ENCODE measurements around the gene ACSM4.

ACSM4 gene

GRCh38 chr12:7302266-7302986, 1.4 kb upstream of the ACSM4 start:
- no peak overlapping the region for H3K4me3 ChIP-seq (ENCODE audit: insufficient read length, low read depth)
- TF ChIP-seq ZNF274 (IDR thresholded peaks at IDR 0.05; ENCODE audit: low read depth, low read length) (no peak), YY1 (IDR thresholded peaks at IDR 0.05; ENCODE audit: insufficient read depth, insufficient read length) (no peak), SUZ12 (IDR thresholded peaks at IDR 0.05; ENCODE audit: extremely low read depth, insufficient read depth, insufficient read length) (no peak)
- H3K9ac ChIP-seq (ENCODE audit: insufficient read length, low read depth): no peak overlapping the region
- no peaks in the 10 kb centered on the region for H3K36me3 ChIP-seq (ENCODE audit: insufficient read depth, insufficient read length, low read length)
- H3K9me3 ChIP-seq (ENCODE audit: insufficient read depth, low read length): peaks cover 7% of the 10 kb centered on the region; the same call in 1 of the 2 replicates
- H3K27me3 ChIP-seq (ENCODE audit: insufficient read depth, insufficient read length): no peaks in the 10 kb centered on the region
- peaks cover 2% of the 10 kb centered on the region for H3K4me1 ChIP-seq (ENCODE audit: insufficient read depth, insufficient read length)
- DNase-seq (ENCODE audit: low read depth, low spot score): no peak

DNA sequence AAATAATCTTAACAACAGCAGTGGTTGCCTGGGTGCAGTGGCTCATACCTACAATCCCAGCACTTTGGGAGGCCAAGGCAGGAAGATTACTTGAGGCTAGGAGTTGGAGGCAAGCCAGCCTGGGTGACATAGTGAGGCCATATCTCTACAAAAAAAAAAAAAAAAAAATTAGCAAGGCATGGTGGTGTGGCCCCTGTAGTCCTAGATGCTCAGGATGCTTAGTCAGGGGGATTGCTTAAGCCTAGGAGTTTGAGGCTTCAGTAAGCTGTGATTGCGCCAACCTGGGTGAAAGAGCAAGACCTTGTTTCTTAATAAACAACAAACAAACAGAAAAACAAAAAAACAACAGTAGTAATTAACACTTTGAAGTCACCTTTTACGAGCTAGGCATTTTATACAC, 642 bp upstream of the ACSM4 start:
- Histone ChIP-seq H3K9me3 (ENCODE audit: insufficient read depth, low read length) (no peaks in the 10 kb centered on the region), H3K4me3 (ENCODE audit: insufficient read length, low read depth) (no peak overlapping the region), H3K4me1 (ENCODE audit: insufficient read depth, insufficient read length) (peaks cover 2% of the 10 kb centered on the region), H3K27me3 (ENCODE audit: insufficient read depth, insufficient read length) (no peaks in the 10 kb centered on the region), H3K36me3 (ENCODE audit: insufficient read depth, insufficient read length, low read length) (no peaks in the 10 kb centered on the region), H3K9ac (ENCODE audit: insufficient read length, low read depth) (no peak overlapping the region)
- TF ChIP-seq ZNF274 (IDR thresholded peaks at IDR 0.05; ENCODE audit: low read depth, low read length) (no peak), YY1 (IDR thresholded peaks at IDR 0.05; ENCODE audit: insufficient read depth, insufficient read length) (no peak), SUZ12 (IDR thresholded peaks at IDR 0.05; ENCODE audit: extremely low read depth, insufficient read depth, insufficient read length) (no peak)
- DNase-seq (ENCODE audit: low read depth, low spot score): no peak

DNA sequence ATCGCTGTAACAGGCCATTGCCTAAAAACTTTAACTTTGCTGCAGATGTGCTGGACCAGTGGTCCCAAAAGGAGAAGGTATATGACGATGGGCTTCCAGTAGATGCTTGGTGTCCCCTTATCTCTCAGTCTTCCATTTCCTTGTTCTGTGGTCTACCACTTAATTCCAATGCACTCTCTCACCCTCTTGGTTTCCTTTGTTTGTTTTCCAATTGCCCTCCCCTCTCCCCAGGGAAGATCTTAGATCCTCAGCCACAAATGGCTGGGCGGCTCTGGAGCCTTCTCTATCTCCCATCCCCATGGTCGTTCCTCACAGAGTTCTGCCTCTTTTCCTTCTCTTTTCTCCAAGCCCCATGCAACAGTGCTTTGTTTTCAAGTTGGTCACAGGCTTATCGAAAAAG, 584 bp downstream of the ACSM4 start:
- H3K9ac ChIP-seq (ENCODE audit: insufficient read length, low read depth): no peak overlapping the region
- TF ChIP-seq ZNF274 (IDR thresholded peaks at IDR 0.05; ENCODE audit: low read depth, low read length) (no peak), YY1 (IDR thresholded peaks at IDR 0.05; ENCODE audit: insufficient read depth, insufficient read length) (no peak), SUZ12 (IDR thresholded peaks at IDR 0.05; ENCODE audit: extremely low read depth, insufficient read depth, insufficient read length) (no peak)
- no peaks in the 10 kb centered on the region for H3K9me3 ChIP-seq (ENCODE audit: insufficient read depth, low read length)
- no peaks in the 10 kb centered on the region for H3K27me3 ChIP-seq (ENCODE audit: insufficient read depth, insufficient read length)
- DNase-seq (ENCODE audit: low read depth, low spot score): no peak
- H3K36me3 ChIP-seq (ENCODE audit: insufficient read depth, insufficient read length, low read length): no peaks in the 10 kb centered on the region
- H3K4me1 ChIP-seq (ENCODE audit: insufficient read depth, insufficient read length): peaks cover 2% of the 10 kb centered on the region
- no peak overlapping the region for H3K4me3 ChIP-seq (ENCODE audit: insufficient read length, low read depth)

GRCh38 chr12:7310070-7310469, 6.2 kb downstream of the ACSM4 start:
- Histone ChIP-seq H3K36me3 (ENCODE audit: insufficient read depth, insufficient read length, low read length) (no peaks in the 10 kb centered on the region), H3K27me3 (ENCODE audit: insufficient read depth, insufficient read length) (no peaks in the 10 kb centered on the region), H3K4me3 (ENCODE audit: insufficient read length, low read depth) (no peak overlapping the region), H3K9ac (ENCODE audit: insufficient read length, low read depth) (no peak overlapping the region), H3K4me1 (ENCODE audit: insufficient read depth, insufficient read length) (no peaks in the 10 kb centered on the region), H3K9me3 (ENCODE audit: insufficient read depth, low read length) (no peaks in the 10 kb centered on the region)
- TF ChIP-seq ZNF274 (IDR thresholded peaks at IDR 0.05; ENCODE audit: low read depth, low read length): no peak
- TF ChIP-seq YY1 (IDR thresholded peaks at IDR 0.05; ENCODE audit: insufficient read depth, insufficient read length): no peak
- no peak for TF ChIP-seq SUZ12 (IDR thresholded peaks at IDR 0.05; ENCODE audit: extremely low read depth, insufficient read depth, insufficient read length)
- no peak for DNase-seq (ENCODE audit: low read depth, low spot score)

DNA sequence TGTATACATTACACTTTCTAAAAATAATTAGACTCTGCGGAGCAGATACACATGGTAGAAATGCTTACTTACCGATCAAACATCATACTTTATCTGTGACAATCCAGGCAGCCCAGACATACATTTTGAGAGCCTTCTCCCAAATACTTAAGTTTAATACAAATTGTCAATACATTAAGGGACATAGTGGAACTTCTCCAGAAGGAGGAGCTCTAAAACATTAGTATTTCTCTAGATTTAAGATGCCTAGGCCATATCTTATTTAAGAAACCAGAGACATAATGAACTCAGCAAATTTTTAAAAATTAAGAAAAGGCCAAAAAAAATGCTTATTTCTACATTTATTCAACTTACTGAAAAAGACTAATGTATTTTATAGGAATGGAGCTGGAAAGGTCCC, 16.1 kb downstream of the ACSM4 start:
- Histone ChIP-seq H3K4me1 (ENCODE audit: insufficient read depth, insufficient read length) (no peaks in the 10 kb centered on the region), H3K9ac (ENCODE audit: insufficient read length, low read depth) (no peak overlapping the region), H3K4me3 (ENCODE audit: insufficient read length, low read depth) (no peak overlapping the region), H3K9me3 (ENCODE audit: insufficient read depth, low read length) (no peaks in the 10 kb centered on the region), H3K36me3 (ENCODE audit: insufficient read depth, insufficient read length, low read length) (no peaks in the 10 kb centered on the region), H3K27me3 (ENCODE audit: insufficient read depth, insufficient read length) (no peaks in the 10 kb centered on the region)
- no peak for TF ChIP-seq YY1 (IDR thresholded peaks at IDR 0.05; ENCODE audit: insufficient read depth, insufficient read length)
- TF ChIP-seq SUZ12 (IDR thresholded peaks at IDR 0.05; ENCODE audit: extremely low read depth, insufficient read depth, insufficient read length): no peak
- TF ChIP-seq ZNF274 (IDR thresholded peaks at IDR 0.05; ENCODE audit: low read depth, low read length): no peak
- DNase-seq (ENCODE audit: low read depth, low spot score): no peak

- Histone ChIP-seq H3K27me3 (ENCODE audit: insufficient read depth, insufficient read length) (no peaks in the 10 kb centered on the region), H3K36me3 (ENCODE audit: insufficient read depth, insufficient read length, low read length) (no peaks in the 10 kb centered on the region), H3K4me1 (ENCODE audit: insufficient read depth, insufficient read length) (no peaks in the 10 kb centered on the region), H3K4me3 (ENCODE audit: insufficient read length, low read depth) (no peak overlapping the region), H3K9ac (ENCODE audit: insufficient read length, low read depth) (no peak overlapping the region), H3K9me3 (ENCODE audit: insufficient read depth, low read length) (no peaks in the 10 kb centered on the region)
- TF ChIP-seq ZNF274 (IDR thresholded peaks at IDR 0.05; ENCODE audit: low read depth, low read length) (no peak), YY1 (IDR thresholded peaks at IDR 0.05; ENCODE audit: insufficient read depth, insufficient read length) (no peak)
- DNase-seq (ENCODE audit: low read depth, low spot score): no peak
These were observed 17.8 kb downstream of the ACSM4 start for GRCh38 chr12:7321624-7322023.

DNA sequence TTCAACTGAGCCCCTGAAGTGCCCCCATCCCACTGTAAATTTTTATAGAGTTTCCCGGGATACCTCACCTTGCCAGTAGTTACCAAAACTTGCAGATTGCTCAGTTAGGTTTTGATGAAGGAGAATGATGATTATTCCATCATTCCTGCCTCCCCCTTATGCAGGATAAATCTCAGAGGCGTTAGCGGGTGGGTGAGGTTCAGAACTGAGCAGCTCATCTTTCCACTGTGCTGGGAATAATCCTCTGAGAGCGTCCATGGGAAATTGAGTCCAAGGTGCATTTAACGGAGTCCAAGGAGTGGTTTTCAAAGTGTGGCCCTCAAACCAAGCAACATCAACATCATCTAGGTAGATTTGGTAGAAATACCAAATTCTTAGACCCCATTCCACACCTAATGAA, 18.7 kb downstream of the ACSM4 start:
- H3K4me3 ChIP-seq (ENCODE audit: insufficient read length, low read depth): no peak overlapping the region
- H3K27me3 ChIP-seq (ENCODE audit: insufficient read depth, insufficient read length): no peaks in the 10 kb centered on the region
- H3K4me1 ChIP-seq (ENCODE audit: insufficient read depth, insufficient read length): no peaks in the 10 kb centered on the region
- H3K36me3 ChIP-seq (ENCODE audit: insufficient read depth, insufficient read length, low read length): no peaks in the 10 kb centered on the region
- no peaks in the 10 kb centered on the region for H3K9me3 ChIP-seq (ENCODE audit: insufficient read depth, low read length)
- TF ChIP-seq SUZ12 (IDR thresholded peaks at IDR 0.05; ENCODE audit: extremely low read depth, insufficient read depth, insufficient read length) (no peak), YY1 (IDR thresholded peaks at IDR 0.05; ENCODE audit: insufficient read depth, insufficient read length) (no peak), ZNF274 (IDR thresholded peaks at IDR 0.05; ENCODE audit: low read depth, low read length) (no peak)
- H3K9ac ChIP-seq (ENCODE audit: insufficient read length, low read depth): no peak overlapping the region
- no peak for DNase-seq (ENCODE audit: low read depth, low spot score)
